Lung (tissue), 12 donors: ENCODE measurements around the gene BPIFB2. TPM values are rescaled to one million over a fixed set of nuclear protein-coding genes. Genes with fewer than 3 reads are reported as not detected.

Experiments
- ATAC-seq: fragments of 200-7000 bp; cut with Tn5 transposase; one replicate; pipeline ENCODE4 v1.9.1; 2020; ENCODE audit warnings: moderate number of reproducible peaks; ENCODE audit not compliant: insufficient read depth, low FRiP score
- DNase-seq, 3 donors: peaks; one replicate each; pipeline ENCODE4 v3.0.0-alpha.2; 2013 to 2017
- H3K27ac ChIP-seq, 2 donors: one replicate each; pipeline ENCODE4 v1.5.1; 2013; ENCODE audit warnings: mild to moderate bottlenecking in 2 of 2, moderate library complexity in 2 of 2, control low read depth in 1 of 2, inconsistent platforms in 1 of 2, low read depth in 1 of 2, low read length in 1 of 2
- H3K27me3 ChIP-seq, 3 donors: one replicate each; pipeline ENCODE4 v1.5.1; 2013; ENCODE audit warnings: low read length in 2 of 3; ENCODE audit not compliant: control insufficient read depth in 3 of 3, insufficient read depth in 3 of 3
- H3K36me3 ChIP-seq, 4 donors: one replicate each; pipeline ENCODE4 v1.5.1; 2013; ENCODE audit warnings: low read length in 4 of 4, mild to moderate bottlenecking in 1 of 4, moderate library complexity in 1 of 4; ENCODE audit not compliant: control insufficient read depth in 4 of 4, insufficient read depth in 4 of 4
- H3K4me1 ChIP-seq, 5 donors: one replicate each; pipeline ENCODE4 v1.5.1; 2013; ENCODE audit warnings: low read length in 5 of 5, mild to moderate bottlenecking in 2 of 5, moderate library complexity in 1 of 5; ENCODE audit not compliant: control insufficient read depth in 5 of 5, insufficient read depth in 5 of 5
- H3K4me3 ChIP-seq: one replicate; pipeline ENCODE4 v1.5.1; 2013; ENCODE audit warnings: mild to moderate bottlenecking, control low read depth, moderate library complexity
- H3K9ac ChIP-seq, 2 donors: one replicate each; pipeline ENCODE4 v1.5.1; 2013; ENCODE audit warnings: low read length in 2 of 2, control low read depth in 1 of 2; ENCODE audit not compliant: insufficient read depth in 1 of 2
- H3K9me3 ChIP-seq, 4 donors: one replicate each; pipeline ENCODE4 v1.5.1; 2013; ENCODE audit warnings: low read length in 3 of 4, mild to moderate bottlenecking in 1 of 4, moderate library complexity in 1 of 4; ENCODE audit not compliant: control insufficient read depth in 4 of 4, insufficient read depth in 3 of 4
- CTCF ChIP-seq: IDR thresholded peaks from 2 replicates; pipeline ENCODE4 v1.5.1; 2012; ENCODE audit warnings: mild to moderate bottlenecking; ENCODE audit errors: control extremely low read depth, extremely low read depth
- WGBS, 2 donors: extraction: QIAGEN DNeasy Blood & Tissue Kit; methylation state at CpG; one replicate each; pipeline ENCODE4 v1.1.7; 2013; 5-methylcytosine and 5-hydroxymethylcytosine counted together
- polyA plus RNA-seq, 2 donors: library from polyadenylated mRNA; stranded (reverse); fragments of 200-250 nt; gene quantifications; one replicate each; pipeline ENCODE4 v1.2.1, GENCODE V29; 2013
- total RNA-seq, 2 donors: library from RNA; depleted of rRNA in 1 of 2; stranded (reverse); fragments of >200 nt in 1 of 2; gene quantifications; one replicate each; pipeline ENCODE4 v1.2.1, GENCODE V29; 2014 to 2021
- donor health status: control.
- donor health status: control.
- donor health status: Bipolar disorder and iron deficiency.
- donor health status: healthy.
- donor health status: DM: yes; HTN: yes; CAD: no.

The BPIFB2 gene
- total and polyA plus RNA-seq, 4 donors: 0.41 to 3.0 (median 1.6) TPM

- no peak for TF ChIP-seq CTCF
- H3K4me3 ChIP-seq: no peak overlapping the region
- no peak overlapping the region for H3K9ac ChIP-seq
- no peaks in the 10 kb centered on the region for H3K36me3 ChIP-seq
- H3K27me3 ChIP-seq: peaks cover 0 to 3% (median 0%) of the 10 kb centered on the region in 3 donors
- 80 to 83% methylated on average over 8 of the region's 8 CpGs for WGBS, 2 donors
- ATAC-seq (no peak), DNase-seq (no peak)
- H3K9me3 ChIP-seq: peaks cover 0 to 6% (median 2%) of the 10 kb centered on the region in 4 donors
- H3K27ac ChIP-seq: no peak overlapping the region
- H3K4me1 ChIP-seq: no peaks in the 10 kb centered on the region
Measured at GRCh38 chr20:33005908-33006775, 1.4 kb upstream of the BPIFB2 start.

- no peaks in the 10 kb centered on the region for H3K36me3 ChIP-seq
- H3K27me3 ChIP-seq: peaks cover 0 to 2% (median 0%) of the 10 kb centered on the region in 3 donors
- no peak for TF ChIP-seq CTCF
- DNase-seq (no peak), ATAC-seq (no peak)
- no peak overlapping the region for H3K27ac ChIP-seq
- H3K9me3 ChIP-seq: peaks cover 0 to 6% (median 2%) of the 10 kb centered on the region in 4 donors
- no peak overlapping the region for H3K9ac ChIP-seq
- no peaks in the 10 kb centered on the region for H3K4me1 ChIP-seq
- no peak overlapping the region for H3K4me3 ChIP-seq
- 86 to 93% methylated on average over 8 of the region's 8 CpGs for WGBS, 2 donors
Measured at GRCh38 chr20:33006776-33007375, 628 bp upstream of the BPIFB2 start.

- H3K9me3 ChIP-seq: peaks cover 0 to 6% (median 1%) of the 10 kb centered on the region in 4 donors
- WGBS, 2 donors: 89 to 91% methylated on average over 23 of the region's 23 CpGs
- no peak for TF ChIP-seq CTCF
- no peaks in the 10 kb centered on the region for H3K4me1 ChIP-seq
- H3K27ac ChIP-seq: no peak overlapping the region
- no peak for ATAC-seq
- no peak overlapping the region for H3K9ac ChIP-seq
- H3K4me3 ChIP-seq: no peak overlapping the region
- no peak for DNase-seq
- H3K36me3 ChIP-seq: no peaks in the 10 kb centered on the region
- no peaks in the 10 kb centered on the region for H3K27me3 ChIP-seq
Measured at GRCh38 chr20:33008336-33009213, 1.1 kb downstream of the BPIFB2 start.
